Kidney (tissue), 22 donors: Measurements from ENCODE around the gene JARID2. TPM values are rescaled to one million over a fixed set of nuclear protein-coding genes. Genes with fewer than 3 reads are reported as not detected.

Source experiments
- DNase-seq, 5 donors: peaks; one replicate each; pipeline ENCODE4 v3.0.0-alpha.2; 2013 to 2020
- FAIRE-seq: peaks from 2 replicates; lab custom pipeline; 2012; peaks lifted over from hg19 to GRCh38; lab: Jason Lieb, UNC
- H3K27ac ChIP-seq, 2 donors: one replicate each; pipeline ENCODE4 v1.7.0; 2013; ENCODE audit warnings: low read depth in 2 of 2, low read length in 2 of 2, inconsistent platforms in 1 of 2
- H3K27me3 ChIP-seq: one replicate; pipeline ENCODE4 v1.7.1; 2013; ENCODE audit warnings: low read length, inconsistent platforms; ENCODE audit not compliant: control insufficient read depth, insufficient read depth
- H3K36me3 ChIP-seq, 3 donors: one replicate each; pipeline versions ENCODE4 v1.7.0 to v1.7.1; 2013; ENCODE audit warnings: low read length in 3 of 3, control low read depth in 1 of 3, inconsistent platforms in 1 of 3; ENCODE audit not compliant: insufficient read depth in 3 of 3, control insufficient read depth in 2 of 3
- H3K4me1 ChIP-seq, 3 donors: one replicate each; pipeline versions ENCODE4 v1.7.0 to v1.7.1; 2013; ENCODE audit warnings: low read length in 3 of 3, inconsistent platforms in 1 of 3, low read depth in 1 of 3; ENCODE audit not compliant: control insufficient read depth in 2 of 3, insufficient read depth in 2 of 3
- H3K4me3 ChIP-seq, 3 donors: one replicate each; pipeline versions ENCODE4 v1.7.0 to v1.8.1; 2013; ENCODE audit warnings: low read length in 3 of 3, control low read depth in 1 of 3, inconsistent platforms in 1 of 3
- H3K9ac ChIP-seq, 3 donors: one replicate each; pipeline versions ENCODE4 v1.7.0 to v1.7.1; 2013; ENCODE audit warnings: low read length in 3 of 3, control low read depth in 1 of 3, inconsistent platforms in 1 of 3
- H3K9me3 ChIP-seq, 3 donors: one replicate each; pipeline versions ENCODE4 v1.7.0 to v1.7.1; 2013; ENCODE audit warnings: low read length in 3 of 3, control low read depth in 1 of 3, inconsistent platforms in 1 of 3; ENCODE audit not compliant: control insufficient read depth in 2 of 3, insufficient read depth in 1 of 3
- intact Hi-C: fragments of 100-400 bp; cut with DNase I; formaldehyde crosslinking; loops from one replicate; pipeline ENCODE4 v1.11.1; 2022
- long read RNA-seq, 10 donors: library from polyadenylated mRNA in 1 of 10; unstranded in 1 of 10; transcript quantifications; one replicate each; pipeline ENCODE4 v2.0.0 and lab custom pipeline, GENCODE V29; 2021 to 2026
- polyA plus RNA-seq: library from polyadenylated mRNA; stranded (reverse); fragments of 350-450 nt; fragmentation: Illumina TruSeq; extraction: RNeasy Lipid Tissue Mini Kit (QIAGEN cat#74804); gene quantifications from one replicate; pipeline ENCODE4 v1.2.3, GENCODE V29; 2014; ENCODE audit warnings: low read depth, low replicate concordance; ENCODE audit not compliant: insufficient read depth
- total RNA-seq: library from RNA; stranded (reverse); fragmentation: NEBNext Ultra II Directional; extraction: Animal tissue kit (Norgen Biotek cat#: 25700); gene quantifications from one replicate; pipeline ENCODE4 v1.2.1, GENCODE V29; 2021
- TF ChIP-seq, protein P1 (sequence below): IDR thresholded peaks from 3 replicates; pipeline ENCODE4 v1.5.1; 2012; ENCODE audit warnings: mild to moderate bottlenecking, moderate library complexity, borderline replicate concordance; ENCODE audit not compliant: insufficient read depth; ENCODE audit errors: extremely low read depth
- donor health status: control.
- donor health status: control.
- donor health status: control.
- donor health status: control.
- donor health status: control.
- donor health status: DM: yes; HTN: yes; CAD: no.
- donor health status: Normal renal cell carcinoma (clear cell type).

The JARID2 gene
- total RNA-seq (12.3 TPM), polyA plus RNA-seq (1.8 TPM)
- long read RNA-seq, donor 1, partial matches to known transcripts = 5 of 5 reads
- long read RNA-seq, donor 1, other reads (novel, unspliced or antisense) = 0 of 5 reads
- long read RNA-seq, donor 2, partial matches to known transcripts = 7 of 7 reads
- long read RNA-seq, donor 2, other reads (novel, unspliced or antisense) = 0 of 7 reads
- long read RNA-seq, donor 3, full-length matches to known transcripts = 4 of 11 reads
- long read RNA-seq, donor 3, partial matches to known transcripts = 7 of 11 reads
- long read RNA-seq, donor 3, other reads (novel, unspliced or antisense) = 0 of 11 reads
- long read RNA-seq, donor 4 = 0 reads
- long read RNA-seq, donor 5, partial matches to known transcripts = 5 of 5 reads
- long read RNA-seq, donor 5, other reads (novel, unspliced or antisense) = 0 of 5 reads
- long read RNA-seq, donor 6, full-length matches to known transcripts = 1 of 1 reads
- long read RNA-seq, donor 6, partial matches to known transcripts = 0 of 1 reads
- long read RNA-seq, donor 6, other reads (novel, unspliced or antisense) = 0 of 1 reads
- long read RNA-seq, donor 7, partial matches to known transcripts = 2 of 7 reads
- long read RNA-seq, donor 7, other reads (novel, unspliced or antisense) = 5 of 7 reads
- long read RNA-seq, donor 8, partial matches to known transcripts = 8 of 8 reads
- long read RNA-seq, donor 8, other reads (novel, unspliced or antisense) = 0 of 8 reads
- long read RNA-seq, donor 9, partial matches to known transcripts = 5 of 5 reads
- long read RNA-seq, donor 9, other reads (novel, unspliced or antisense) = 0 of 5 reads
- long read RNA-seq, donor 10 = 0 reads

DNA sequence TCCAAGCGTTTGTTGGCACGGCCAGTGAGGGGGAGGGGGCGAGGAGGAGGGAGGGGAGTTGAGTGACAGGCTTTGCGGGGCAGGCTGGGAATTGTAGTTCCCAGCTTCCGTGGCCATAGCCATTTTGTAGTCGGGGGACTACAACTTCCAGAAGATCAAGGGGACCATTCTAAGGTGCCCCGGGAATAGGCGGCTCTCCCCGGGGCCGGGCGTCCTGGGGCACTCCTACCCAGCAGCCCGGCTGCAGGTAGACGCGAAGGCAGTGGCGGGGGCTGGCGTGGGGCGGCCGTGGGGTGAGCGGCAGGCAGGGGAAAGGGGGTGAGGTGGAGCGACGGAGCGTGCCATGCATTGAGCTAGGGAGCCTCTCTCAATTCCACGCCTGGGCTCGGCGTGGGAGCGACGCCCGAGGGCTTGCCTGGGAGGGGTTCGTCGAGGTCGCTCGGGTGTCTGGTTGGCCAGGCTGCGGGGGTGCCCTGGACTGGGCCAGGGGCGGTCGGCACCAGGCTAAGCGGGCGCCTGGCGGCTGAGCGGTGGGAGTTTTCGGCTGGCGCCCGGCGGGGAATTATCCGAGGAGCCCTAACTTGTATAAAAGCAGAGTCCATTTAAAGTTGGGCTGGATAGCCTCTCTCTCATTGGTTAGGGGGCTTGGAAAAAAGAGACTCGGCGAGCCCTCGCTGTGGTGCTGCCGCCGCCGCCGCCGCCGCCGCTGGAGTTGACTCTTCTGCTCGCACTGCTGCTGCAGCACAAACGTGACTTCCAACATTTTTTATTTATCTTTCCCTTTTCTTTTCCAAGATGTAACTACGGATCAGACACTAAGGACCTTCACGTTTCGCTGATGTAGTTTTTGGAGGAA lies at the start of gene JARID2:
Gene JARID2 (plus strand): TSS at position 709 of the 856 bp plus-strand sequence. CDS start 471 bp downstream, outside the sequence.
- Histone ChIP-seq H3K9me3 (no peaks in the 10 kb centered on the region), H3K27ac (peak within 1 kb of the TSS; percentile 86 to 95), H3K27me3 (no peaks in the 10 kb centered on the region), H3K4me3 (peak within 1 kb of the TSS; percentile 85 to 96 (median 88)), H3K4me1 (peaks cover 0 to 13% (median 4%) of the 10 kb centered on the region in 3 donors), H3K36me3 (no peaks in the 10 kb centered on the region), H3K9ac (peak within 1 kb of the TSS; percentile 49 to 90 (median 80))
- TF ChIP-seq, protein P1, sequence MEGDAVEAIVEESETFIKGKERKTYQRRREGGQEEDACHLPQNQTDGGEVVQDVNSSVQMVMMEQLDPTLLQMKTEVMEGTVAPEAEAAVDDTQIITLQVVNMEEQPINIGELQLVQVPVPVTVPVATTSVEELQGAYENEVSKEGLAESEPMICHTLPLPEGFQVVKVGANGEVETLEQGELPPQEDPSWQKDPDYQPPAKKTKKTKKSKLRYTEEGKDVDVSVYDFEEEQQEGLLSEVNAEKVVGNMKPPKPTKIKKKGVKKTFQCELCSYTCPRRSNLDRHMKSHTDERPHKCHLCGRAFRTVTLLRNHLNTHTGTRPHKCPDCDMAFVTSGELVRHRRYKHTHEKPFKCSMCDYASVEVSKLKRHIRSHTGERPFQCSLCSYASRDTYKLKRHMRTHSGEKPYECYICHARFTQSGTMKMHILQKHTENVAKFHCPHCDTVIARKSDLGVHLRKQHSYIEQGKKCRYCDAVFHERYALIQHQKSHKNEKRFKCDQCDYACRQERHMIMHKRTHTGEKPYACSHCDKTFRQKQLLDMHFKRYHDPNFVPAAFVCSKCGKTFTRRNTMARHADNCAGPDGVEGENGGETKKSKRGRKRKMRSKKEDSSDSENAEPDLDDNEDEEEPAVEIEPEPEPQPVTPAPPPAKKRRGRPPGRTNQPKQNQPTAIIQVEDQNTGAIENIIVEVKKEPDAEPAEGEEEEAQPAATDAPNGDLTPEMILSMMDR = peak; percentile 8
- FAIRE-seq = peak; percentile 15
- intact Hi-C loops = no loop called here
- peak; percentile 99 for DNase-seq

GRCh38 chr6:15200087-15200486 lies 45.8 kb upstream of the JARID2 start:
- H3K9me3 ChIP-seq = no peaks in the 10 kb centered on the region
- TF ChIP-seq, protein P1 = no peak
- H3K27ac ChIP-seq = no peak overlapping the region
- FAIRE-seq = no peak
- H3K36me3 ChIP-seq = no peaks in the 10 kb centered on the region
- intact Hi-C loops = no loop called here
- no peak for DNase-seq
- H3K27me3 ChIP-seq = no peaks in the 10 kb centered on the region
- H3K4me1 ChIP-seq = no peaks in the 10 kb centered on the region
- H3K4me3 ChIP-seq = no peak overlapping the region
- no peak overlapping the region for H3K9ac ChIP-seq

DNA sequence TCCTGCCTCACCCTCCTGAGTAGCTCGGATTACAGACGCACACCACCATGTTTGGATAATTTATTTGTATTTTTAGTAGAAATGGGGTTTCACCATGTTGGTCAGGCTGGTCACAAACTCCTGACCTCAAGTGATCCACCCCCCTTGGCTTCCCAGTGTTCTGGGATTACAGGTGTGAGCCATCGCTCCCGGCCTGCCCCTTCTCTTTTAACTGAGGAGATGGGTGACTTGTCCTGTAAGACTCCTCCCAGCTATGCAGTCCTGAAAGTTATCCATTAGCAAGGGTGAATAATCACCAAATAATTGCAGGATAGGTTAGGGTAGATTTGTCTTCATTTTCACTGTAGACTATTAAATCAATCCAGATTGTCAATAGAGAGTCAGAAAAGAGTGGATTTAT lies 40.5 kb upstream of the JARID2 start:
- Histone ChIP-seq H3K4me3 (no peak overlapping the region), H3K36me3 (no peaks in the 10 kb centered on the region), H3K27me3 (no peaks in the 10 kb centered on the region), H3K9ac (no peak overlapping the region), H3K4me1 (no peaks in the 10 kb centered on the region), H3K9me3 (no peaks in the 10 kb centered on the region), H3K27ac (no peak overlapping the region)
- no peak for FAIRE-seq
- no peak for DNase-seq
- TF ChIP-seq, protein P1 = no peak
- intact Hi-C loops = no loop called here
